AG04450 (cell line): ENCODE results near the gene ELAVL3. TPM values are rescaled to one million over a fixed set of nuclear protein-coding genes. Genes with fewer than 3 reads are reported as not detected.

Source experiments
- CTCF ChIA-PET: fragments of 300-600, 350-600 bp; formaldehyde crosslinking; extraction: SDS; loops from one replicate; lab custom pipeline; 2022; ENCODE audit warnings: antibody characterized with exemption, inconsistent platforms; lab: Charles Lee
- POLR2A ChIA-PET: fragments of 350-600 bp; formaldehyde crosslinking; extraction: SDS; loops from one replicate; lab custom pipeline; 2021; ENCODE audit warnings: antibody characterized with exemption, inconsistent platforms; lab: Yijun Ruan, JAX
- DNase-seq: peaks from one replicate; pipeline ENCODE4 v3.0.0-alpha.2; 2011; ENCODE audit warnings: low read depth, low spot score
- H3K27ac ChIP-seq: one replicate; pipeline ENCODE4 v1.5.1; 2012; ENCODE audit warnings: low read depth, low read length, control low read depth
- H3K27me3 ChIP-seq: one replicate; pipeline ENCODE4 v1.6.0; 2012; ENCODE audit warnings: low read length; ENCODE audit not compliant: control insufficient read depth, insufficient read depth
- H3K4me3 ChIP-seq: 2 replicates; pipeline ENCODE4 v1.5.1; 2011; ENCODE audit warnings: mild to moderate bottlenecking, low read depth, low read length, control low read depth
- H3K9me3 ChIP-seq: 2 replicates; pipeline ENCODE4 v1.5.1; 2012; ENCODE audit warnings: low read length; ENCODE audit not compliant: control insufficient read depth, insufficient read depth
- polyA minus RNA-seq: library from RNA; depleted of rRNA, polyadenylated mRNA; stranded (reverse); fragments of >200 nt; gene quantifications from 2 replicates; pipeline ENCODE4 v1.2.3, GENCODE V29; 2011; rRNA and poly(A)+ RNA removed
- polyA plus RNA-seq: library from polyadenylated mRNA; depleted of rRNA; stranded (reverse); fragments of >200 nt; gene quantifications from 2 replicates; pipeline ENCODE4 v1.2.3, GENCODE V29; 2011; rRNA removed
- TF ChIP-seq, protein P1 (sequence below): IDR thresholded peaks from 2 replicates; pipeline ENCODE4 v1.5.1; 2011; ENCODE audit warnings: low read depth, low read length, control low read depth, inconsistent platforms

ELAVL3 gene
- polyA plus RNA-seq (not detected in 2 replicates), polyA minus RNA-seq (0.09 TPM in 1 of 2 replicates, not detected in the other)

DNA sequence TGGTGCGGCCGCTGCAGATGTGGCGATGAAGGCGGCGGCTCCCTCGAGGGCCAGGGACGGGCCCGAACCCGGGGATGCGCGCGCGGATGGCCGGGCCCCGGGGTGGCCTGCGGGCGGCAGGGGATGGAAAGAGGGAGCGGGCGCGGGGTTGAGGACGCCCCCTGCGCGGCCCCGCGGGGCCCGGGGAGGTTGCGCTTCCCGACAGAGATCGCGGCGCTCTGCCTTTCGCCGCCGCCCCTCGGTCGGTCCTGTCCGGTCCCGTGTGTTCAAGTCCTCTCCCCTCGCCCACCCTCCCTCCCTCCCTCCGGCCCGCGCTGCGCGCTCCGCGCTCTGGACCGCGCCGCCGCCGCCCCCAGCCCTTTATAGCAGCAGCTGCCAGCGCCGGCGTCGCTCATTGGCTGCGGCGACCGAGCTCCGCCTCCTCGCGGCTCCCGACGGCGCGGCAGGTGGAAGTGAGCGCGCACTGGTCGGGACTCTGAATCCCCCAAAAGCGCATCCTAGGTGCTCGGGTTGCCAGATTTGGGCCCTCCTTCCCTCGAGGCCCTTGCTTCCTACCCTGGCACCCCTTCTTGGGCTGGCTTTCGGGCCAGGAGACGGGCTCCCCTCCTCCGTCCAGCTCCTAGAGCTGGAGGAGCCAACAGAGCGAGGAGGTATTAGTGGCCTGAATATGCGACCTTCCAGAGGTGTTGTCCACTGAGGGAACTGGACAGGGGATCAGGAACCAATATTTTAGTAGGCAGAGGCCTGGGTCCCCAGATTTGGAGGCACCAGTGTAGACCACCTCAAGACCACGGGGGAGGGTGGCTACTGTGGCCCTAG is at the start of gene ELAVL3:
ELAVL3 (minus strand) TSS at position 332 of the 819 bp plus-strand sequence. CDS start 438 bp downstream, outside the sequence.
- peaks cover 46% of the 10 kb centered on the region for H3K27me3 ChIP-seq
- peaks cover 13% of the 10 kb centered on the region; the same call in 1 of the 2 replicates for H3K9me3 ChIP-seq
- TF ChIP-seq, protein P1, sequence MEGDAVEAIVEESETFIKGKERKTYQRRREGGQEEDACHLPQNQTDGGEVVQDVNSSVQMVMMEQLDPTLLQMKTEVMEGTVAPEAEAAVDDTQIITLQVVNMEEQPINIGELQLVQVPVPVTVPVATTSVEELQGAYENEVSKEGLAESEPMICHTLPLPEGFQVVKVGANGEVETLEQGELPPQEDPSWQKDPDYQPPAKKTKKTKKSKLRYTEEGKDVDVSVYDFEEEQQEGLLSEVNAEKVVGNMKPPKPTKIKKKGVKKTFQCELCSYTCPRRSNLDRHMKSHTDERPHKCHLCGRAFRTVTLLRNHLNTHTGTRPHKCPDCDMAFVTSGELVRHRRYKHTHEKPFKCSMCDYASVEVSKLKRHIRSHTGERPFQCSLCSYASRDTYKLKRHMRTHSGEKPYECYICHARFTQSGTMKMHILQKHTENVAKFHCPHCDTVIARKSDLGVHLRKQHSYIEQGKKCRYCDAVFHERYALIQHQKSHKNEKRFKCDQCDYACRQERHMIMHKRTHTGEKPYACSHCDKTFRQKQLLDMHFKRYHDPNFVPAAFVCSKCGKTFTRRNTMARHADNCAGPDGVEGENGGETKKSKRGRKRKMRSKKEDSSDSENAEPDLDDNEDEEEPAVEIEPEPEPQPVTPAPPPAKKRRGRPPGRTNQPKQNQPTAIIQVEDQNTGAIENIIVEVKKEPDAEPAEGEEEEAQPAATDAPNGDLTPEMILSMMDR = no peak
- no peak for DNase-seq
- CTCF ChIA-PET = interaction anchor here (1.1 to 2.2 kb wide), 2 partner anchors 187 to 238 kb away, joined by 3 to 22 read pairs; no protein-coding TSS in a partner anchor
- H3K4me3 ChIP-seq = peak within 1 kb of the TSS; percentile 32; the same call in 1 of the 2 replicates
- POLR2A ChIA-PET = no interaction called here
- no peak within 1 kb of the TSS for H3K27ac ChIP-seq

- ChIA-PET CTCF (interaction anchor here (0.6 kb wide), 1 partner anchor 15 kb away, joined by 3 read pairs; no protein-coding TSS in a partner anchor), POLR2A (no interaction called here)
- TF ChIP-seq, protein P1 = peak; percentile 29
- no peak overlapping the region for H3K27ac ChIP-seq
- DNase-seq = peak; percentile 41
- H3K9me3 ChIP-seq = no peaks in the 10 kb centered on the region; the same call in 1 of the 2 replicates
- no peaks in the 10 kb centered on the region for H3K27me3 ChIP-seq
- no peak overlapping the region for H3K4me3 ChIP-seq
Measured at GRCh38 chr19:11530432-11530831, 49.6 kb upstream of the ELAVL3 start.

- TF ChIP-seq, protein P1 = no peak
- Histone ChIP-seq H3K4me3 (peak within 1 kb of the TSS; percentile 80), H3K27ac (peak within 1 kb of the TSS; percentile 83), H3K9me3 (no peaks in the 10 kb centered on the region; the same call in 1 of the 2 replicates), H3K27me3 (no peaks in the 10 kb centered on the region)
- ChIA-PET CTCF (interaction anchor here (1.4 kb wide), 1 partner anchor 8 kb away, joined by 5 read pairs; no protein-coding TSS in a partner anchor), POLR2A (interaction anchor here (0.5 to 1.4 kb wide), 6 partner anchors 10 to 1063 kb away, joined by 3 to 7 read pairs (median 4); partner anchors contain the start of genes CCDC159, CNN1, ELOF1 and TMEM205)
- peak; percentile 97 for DNase-seq
Measured at GRCh38 chr19:11528551-11529341, 47.9 kb upstream of the ELAVL3 start, which contains the start of gene ECSIT. TSS of gene ECSIT (minus strand) at chr19:11529134. CDS start at chr19:11519170, 9,964 bp downstream.

DNA sequence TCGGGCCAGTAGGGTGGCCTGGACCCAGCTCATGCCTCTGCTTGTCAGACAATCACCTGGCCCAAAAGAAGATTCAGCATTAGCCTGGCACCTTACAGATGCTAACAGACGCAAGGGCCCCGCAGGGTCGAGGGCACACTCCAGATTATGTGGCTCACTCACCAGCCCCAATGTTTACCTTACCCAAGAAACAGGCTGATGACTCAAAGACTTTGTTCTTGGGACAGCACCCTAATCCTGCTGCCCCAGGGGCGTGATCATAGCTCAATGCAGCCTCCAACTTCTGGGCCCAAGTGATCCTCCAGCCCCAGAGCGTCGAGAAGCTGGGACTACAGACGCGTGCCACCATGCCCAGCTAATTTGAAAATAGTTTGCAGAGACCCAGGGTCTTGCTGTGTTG is 38.3 kb upstream of the ELAVL3 start:
- H3K4me3 ChIP-seq = no peak overlapping the region
- no peak for DNase-seq
- TF ChIP-seq, protein P1 = no peak
- POLR2A ChIA-PET = interaction anchor here (0.6 kb wide), 1 partner anchor 78 kb away, joined by 6 read pairs; no protein-coding TSS in a partner anchor
- no peaks in the 10 kb centered on the region for H3K9me3 ChIP-seq
- H3K27ac ChIP-seq = no peak overlapping the region
- no peaks in the 10 kb centered on the region for H3K27me3 ChIP-seq
- CTCF ChIA-PET = interaction anchor here (1.0 kb wide), 1 partner anchor 17 kb away, joined by 4 read pairs; no protein-coding TSS in a partner anchor
